ENCODE measurements around the gene C12orf57.

Gene C12orf57

GRCh38 chr12:6941267-6941666, 2.6 kb upstream of the C12orf57 start:
- H3K4me3 ChIP-seq (IDR thresholded peaks at IDR 0.05; ENCODE audit: insufficient read depth, low read depth, low read length): no peak overlapping the region
- no peak overlapping the region for H3K27ac ChIP-seq
- no peaks in the 10 kb centered on the region for H4K20me1 ChIP-seq (ENCODE audit: insufficient read depth)
- peaks cover 23% of the 10 kb centered on the region for H3K4me1 ChIP-seq (ENCODE audit: low read depth, poor library complexity, severe bottlenecking)
- H3K79me2 ChIP-seq (ENCODE audit: insufficient read depth, low read depth): no peaks in the 10 kb centered on the region
- H3K4me2 ChIP-seq: no peak overlapping the region
- H2AFZ ChIP-seq (ENCODE audit: low read depth): no peak overlapping the region
- H3K36me3 ChIP-seq (ENCODE audit: insufficient read depth): no peaks in the 10 kb centered on the region
- no peak overlapping the region for H3K9ac ChIP-seq
- no peaks in the 10 kb centered on the region for H3K27me3 ChIP-seq (ENCODE audit: insufficient read depth, low read depth)
- no peak for TF ChIP-seq CTCF (conservative IDR thresholded peaks at IDR 0.05; ENCODE audit: low read depth, low read length)

- H3K4me1 ChIP-seq (ENCODE audit: low read depth, poor library complexity, severe bottlenecking): peaks cover 23% of the 10 kb centered on the region
- H3K36me3 ChIP-seq (ENCODE audit: insufficient read depth): no peaks in the 10 kb centered on the region
- no peak for TF ChIP-seq CTCF (conservative IDR thresholded peaks at IDR 0.05; ENCODE audit: low read depth, low read length)
- H3K4me3 ChIP-seq (IDR thresholded peaks at IDR 0.05; ENCODE audit: insufficient read depth, low read depth, low read length): no peak overlapping the region
- no peak overlapping the region for H3K27ac ChIP-seq
- no peak overlapping the region for H3K4me2 ChIP-seq
- H3K79me2 ChIP-seq (ENCODE audit: insufficient read depth, low read depth): no peaks in the 10 kb centered on the region
- no peaks in the 10 kb centered on the region for H3K27me3 ChIP-seq (ENCODE audit: insufficient read depth, low read depth)
- no peak overlapping the region for H2AFZ ChIP-seq (ENCODE audit: low read depth)
- no peaks in the 10 kb centered on the region for H4K20me1 ChIP-seq (ENCODE audit: insufficient read depth)
- no peak overlapping the region for H3K9ac ChIP-seq
Observed at GRCh38 chr12:6941782-6942181, 2.0 kb upstream of the C12orf57 start.

- Histone ChIP-seq H3K79me2 (ENCODE audit: insufficient read depth, low read depth) (no peaks in the 10 kb centered on the region), H3K4me3 (IDR thresholded peaks at IDR 0.05; ENCODE audit: insufficient read depth, low read depth, low read length) (no peak overlapping the region), H3K27me3 (ENCODE audit: insufficient read depth, low read depth) (no peaks in the 10 kb centered on the region), H2AFZ (ENCODE audit: low read depth) (no peak overlapping the region), H3K4me1 (ENCODE audit: low read depth, poor library complexity, severe bottlenecking) (peaks cover 23% of the 10 kb centered on the region), H3K27ac (no peak overlapping the region; the same call in 1 of the 2 replicates), H3K9ac (no peak overlapping the region), H4K20me1 (ENCODE audit: insufficient read depth) (no peaks in the 10 kb centered on the region), H3K4me2 (no peak overlapping the region), H3K36me3 (ENCODE audit: insufficient read depth) (no peaks in the 10 kb centered on the region)
- no peak for TF ChIP-seq CTCF (conservative IDR thresholded peaks at IDR 0.05; ENCODE audit: low read depth, low read length)
Observed at GRCh38 chr12:6942331-6942665, 1.5 kb upstream of the C12orf57 start.

GRCh38 chr12:6943389-6943721, 467 bp upstream of the C12orf57 start:
- H3K9ac ChIP-seq: peak overlapping the region; percentile 86
- H3K36me3 ChIP-seq (ENCODE audit: insufficient read depth): no peaks in the 10 kb centered on the region
- peak overlapping the region; percentile 73 for H3K4me2 ChIP-seq
- no peaks in the 10 kb centered on the region for H3K79me2 ChIP-seq (ENCODE audit: insufficient read depth, low read depth)
- peaks cover 19% of the 10 kb centered on the region for H3K4me1 ChIP-seq (ENCODE audit: low read depth, poor library complexity, severe bottlenecking)
- H3K27ac ChIP-seq: peak overlapping the region; percentile 98
- no peak overlapping the region for H3K4me3 ChIP-seq (IDR thresholded peaks at IDR 0.05; ENCODE audit: insufficient read depth, low read depth, low read length)
- no peak for TF ChIP-seq CTCF (conservative IDR thresholded peaks at IDR 0.05; ENCODE audit: low read depth, low read length)
- H4K20me1 ChIP-seq (ENCODE audit: insufficient read depth): no peaks in the 10 kb centered on the region
- peak overlapping the region; percentile 28; the same call in 1 of the 2 replicates for H2AFZ ChIP-seq (ENCODE audit: low read depth)
- H3K27me3 ChIP-seq (ENCODE audit: insufficient read depth, low read depth): no peaks in the 10 kb centered on the region
